Naive B cell (primary cell): Measurements from ENCODE around the gene TIMD4. TPM values are rescaled to one million over a fixed set of nuclear protein-coding genes. Genes with fewer than 3 reads are reported as not detected.

ENCODE experiments used
- ATAC-seq, 2 donors: fragments of 150-1000 bp; cut with Tn5 transposase; 2 replicates each; pipeline ENCODE4 v1.10.0; 2021; ENCODE audit warnings: low read depth in 2 of 2, mild to moderate bottlenecking in 2 of 2, moderate library complexity in 2 of 2
- DNase-seq: peaks from one replicate; pipeline ENCODE4 v3.0.0; 2022
- H3K27ac Mint-ChIP-seq, 6 donors: one replicate each; pipeline ENCODE4 v1.8.0; 2020 to 2022; ENCODE audit warnings: mild to moderate bottlenecking in 6 of 6, mixed read lengths in 6 of 6, moderate library complexity in 5 of 6, inconsistent platforms in 2 of 6
- H3K27me3 Mint-ChIP-seq, 3 donors: one replicate each; pipeline ENCODE4 v1.8.0; 2021 to 2022; ENCODE audit warnings: mixed read lengths in 3 of 3, mild to moderate bottlenecking in 1 of 3
- H3K36me3 Mint-ChIP-seq, 2 donors: one replicate each; pipeline ENCODE4 v1.8.0; 2020 to 2022; ENCODE audit warnings: mixed read lengths in 2 of 2, inconsistent platforms in 1 of 2, mild to moderate bottlenecking in 1 of 2
- H3K4me1 Mint-ChIP-seq, 3 donors: one replicate each; pipeline ENCODE4 v1.8.0; 2020 to 2022; ENCODE audit warnings: mixed read lengths in 3 of 3, inconsistent platforms in 1 of 3, mild to moderate bottlenecking in 1 of 3, moderate library complexity in 1 of 3
- H3K4me3 Mint-ChIP-seq, 8 donors: one replicate each; pipeline ENCODE4 v1.8.0; 2020 to 2022; ENCODE audit warnings: mild to moderate bottlenecking in 8 of 8, mixed read lengths in 8 of 8, moderate library complexity in 8 of 8, inconsistent platforms in 2 of 8
- H3K9me3 Mint-ChIP-seq, 7 donors: one replicate each; pipeline ENCODE4 v1.8.0; 2020 to 2022; ENCODE audit warnings: mixed read lengths in 7 of 7, mild to moderate bottlenecking in 5 of 7, inconsistent platforms in 2 of 7, moderate library complexity in 1 of 7
- polyA plus RNA-seq, 6 donors: library from polyadenylated mRNA; unstranded; fragments of 300-500 nt; fragmentation: Illumina TruSeq; gene quantifications; one replicate each; pipeline ENCODE4 v1.2.3, GENCODE V29; 2021; ENCODE audit warnings: low read depth in 6 of 6

The TIMD4 gene
- polyA plus RNA-seq, 6 donors from 2014 or later = not detected

GRCh38 chr5:156918311-156918845, 44.6 kb downstream of the TIMD4 start:
- DNase-seq (no peak), ATAC-seq (no peak)
- H3K4me3 Mint-ChIP-seq = peak overlapping the region in 1 of 8 donors; percentile 48
- peak overlapping the region in 4 of 6 donors; percentile 1 to 71 (median 54) for H3K27ac Mint-ChIP-seq
- H3K36me3 Mint-ChIP-seq = no peaks in the 10 kb centered on the region
- no peaks in the 10 kb centered on the region for H3K27me3 Mint-ChIP-seq
- H3K9me3 Mint-ChIP-seq = peaks cover 0 to 5% (median 0%) of the 10 kb centered on the region in 7 donors
- H3K4me1 Mint-ChIP-seq = peaks cover 26 to 54% (median 28%) of the 10 kb centered on the region in 3 donors

GRCh38 chr5:156914371-156914737, 48.7 kb downstream of the TIMD4 start:
- ATAC-seq = no peak
- DNase-seq = no peak
- Mint-ChIP-seq H3K4me3 (peak overlapping the region; percentile 18 to 90 (median 73)), H3K27me3 (no peaks in the 10 kb centered on the region), H3K9me3 (peaks cover 0 to 5% (median 1%) of the 10 kb centered on the region in 7 donors), H3K36me3 (no peaks in the 10 kb centered on the region), H3K27ac (peak overlapping the region in 5 of 6 donors; percentile 44 to 97 (median 93)), H3K4me1 (peaks cover 27 to 45% (median 30%) of the 10 kb centered on the region in 3 donors)

- H3K27me3 Mint-ChIP-seq = no peaks in the 10 kb centered on the region
- DNase-seq = peak; percentile 40
- peak overlapping the region; percentile 18 to 90 (median 73) for H3K4me3 Mint-ChIP-seq
- ATAC-seq = peak; percentile 94 to 98
- peaks cover 0 to 5% (median 1%) of the 10 kb centered on the region in 7 donors for H3K9me3 Mint-ChIP-seq
- H3K36me3 Mint-ChIP-seq = no peaks in the 10 kb centered on the region
- peaks cover 30 to 41% (median 32%) of the 10 kb centered on the region in 3 donors for H3K4me1 Mint-ChIP-seq
- H3K27ac Mint-ChIP-seq = peak overlapping the region; percentile 44 to 97 (median 92)
Observed at GRCh38 chr5:156913719-156914370, 49.2 kb downstream of the TIMD4 start.

GRCh38 chr5:156913355-156913718, 49.7 kb downstream of the TIMD4 start:
- H3K36me3 Mint-ChIP-seq = no peaks in the 10 kb centered on the region
- DNase-seq (no peak), ATAC-seq (no peak)
- H3K27ac Mint-ChIP-seq = peak overlapping the region; percentile 44 to 97 (median 79)
- no peaks in the 10 kb centered on the region for H3K27me3 Mint-ChIP-seq
- H3K4me3 Mint-ChIP-seq = peak overlapping the region in 5 of 8 donors; percentile 12 to 90 (median 71)
- peaks cover 0 to 5% (median 1%) of the 10 kb centered on the region in 7 donors for H3K9me3 Mint-ChIP-seq
- H3K4me1 Mint-ChIP-seq = peaks cover 26 to 39% (median 32%) of the 10 kb centered on the region in 3 donors

- Mint-ChIP-seq H3K36me3 (no peaks in the 10 kb centered on the region), H3K27me3 (no peaks in the 10 kb centered on the region)
- ATAC-seq = no peak
Observed at GRCh38 chr5:156912869-156913268, 50.2 kb downstream of the TIMD4 start.

GRCh38 chr5:156909180-156909579, 53.8 kb downstream of the TIMD4 start:
- Mint-ChIP-seq H3K36me3 (no peaks in the 10 kb centered on the region), H3K9me3 (peaks cover 0 to 3% (median 0%) of the 10 kb centered on the region in 7 donors), H3K4me1 (peaks cover 17 to 22% (median 18%) of the 10 kb centered on the region in 3 donors), H3K27me3 (peaks cover 0 to 5% (median 0%) of the 10 kb centered on the region in 3 donors), H3K4me3 (no peak overlapping the region), H3K27ac (peak overlapping the region in 3 of 6 donors; percentile 53 to 88 (median 74))
- ATAC-seq (no peak), DNase-seq (no peak)

More at GRCh38 chr5:156912869-156913268, 50.2 kb downstream of the TIMD4 start:
- Mint-ChIP-seq H3K9me3 (peaks cover 0 to 5% (median 1%) of the 10 kb centered on the region in 7 donors), H3K4me3 (peak overlapping the region in 4 of 8 donors; percentile 47 to 71 (median 64)), H3K4me1 (peaks cover 23 to 34% (median 32%) of the 10 kb centered on the region in 3 donors), H3K27ac (peak overlapping the region in 5 of 6 donors; percentile 38 to 97 (median 67))
- DNase-seq = no peak

GRCh38 chr5:156907667-156908066, 55.4 kb downstream of the TIMD4 start:
- DNase-seq (no peak), ATAC-seq (no peak)
- Mint-ChIP-seq H3K36me3 (no peaks in the 10 kb centered on the region), H3K9me3 (no peaks in the 10 kb centered on the region), H3K4me3 (no peak overlapping the region), H3K27me3 (peaks cover 0 to 5% (median 0%) of the 10 kb centered on the region in 3 donors), H3K27ac (no peak overlapping the region), H3K4me1 (peaks cover 2 to 8% (median 7%) of the 10 kb centered on the region in 3 donors)

DNA sequence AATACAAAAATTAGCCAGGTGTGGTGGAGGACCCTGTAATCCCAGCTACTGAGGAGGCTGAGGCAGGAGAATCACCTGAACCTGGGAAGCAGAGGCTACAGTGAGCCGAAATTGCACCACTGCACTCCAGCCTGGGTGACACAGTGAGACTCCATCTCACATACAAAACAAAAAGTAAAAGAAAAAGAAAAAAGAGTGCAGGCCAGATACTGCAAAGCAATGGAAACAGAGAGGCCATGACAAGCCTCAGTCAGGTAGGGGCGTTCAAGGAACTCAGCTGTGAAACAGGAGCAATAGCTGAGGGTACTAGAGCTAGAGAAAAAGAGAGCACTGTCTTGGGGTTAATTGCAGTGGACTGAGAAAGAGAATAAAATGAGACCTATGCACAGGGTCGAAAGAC, 56.2 kb downstream of the TIMD4 start:
- Mint-ChIP-seq H3K4me3 (no peak overlapping the region), H3K27ac (no peak overlapping the region), H3K27me3 (peaks cover 0 to 5% (median 0%) of the 10 kb centered on the region in 3 donors), H3K9me3 (no peaks in the 10 kb centered on the region), H3K36me3 (no peaks in the 10 kb centered on the region), H3K4me1 (peaks cover 0 to 8% (median 7%) of the 10 kb centered on the region in 3 donors)
- ATAC-seq (no peak), DNase-seq (no peak)

GRCh38 chr5:156896546-156896945, 66.5 kb downstream of the TIMD4 start:
- no peak overlapping the region for H3K27ac Mint-ChIP-seq
- H3K27me3 Mint-ChIP-seq = peaks cover 0 to 15% (median 3%) of the 10 kb centered on the region in 3 donors

GRCh38 chr5:156893517-156893916, 69.5 kb downstream of the TIMD4 start:
- peak overlapping the region in 3 of 8 donors; percentile 2 to 63 (median 48) for H3K4me3 Mint-ChIP-seq
- no peaks in the 10 kb centered on the region for H3K36me3 Mint-ChIP-seq
- H3K9me3 Mint-ChIP-seq = no peaks in the 10 kb centered on the region
- peaks cover 0 to 11% (median 3%) of the 10 kb centered on the region in 3 donors for H3K27me3 Mint-ChIP-seq
- DNase-seq (no peak), ATAC-seq (peak in 1 of 2 donors; percentile 36)
- H3K4me1 Mint-ChIP-seq = peaks cover 17 to 34% (median 18%) of the 10 kb centered on the region in 3 donors
- peak overlapping the region in 5 of 6 donors; percentile 19 to 93 (median 63) for H3K27ac Mint-ChIP-seq

More at GRCh38 chr5:156896546-156896945, 66.5 kb downstream of the TIMD4 start:
- Mint-ChIP-seq H3K4me3 (no peak overlapping the region), H3K36me3 (no peaks in the 10 kb centered on the region), H3K9me3 (no peaks in the 10 kb centered on the region), H3K4me1 (peaks cover 10 to 22% (median 17%) of the 10 kb centered on the region in 3 donors)
- DNase-seq (no peak), ATAC-seq (no peak)

DNA sequence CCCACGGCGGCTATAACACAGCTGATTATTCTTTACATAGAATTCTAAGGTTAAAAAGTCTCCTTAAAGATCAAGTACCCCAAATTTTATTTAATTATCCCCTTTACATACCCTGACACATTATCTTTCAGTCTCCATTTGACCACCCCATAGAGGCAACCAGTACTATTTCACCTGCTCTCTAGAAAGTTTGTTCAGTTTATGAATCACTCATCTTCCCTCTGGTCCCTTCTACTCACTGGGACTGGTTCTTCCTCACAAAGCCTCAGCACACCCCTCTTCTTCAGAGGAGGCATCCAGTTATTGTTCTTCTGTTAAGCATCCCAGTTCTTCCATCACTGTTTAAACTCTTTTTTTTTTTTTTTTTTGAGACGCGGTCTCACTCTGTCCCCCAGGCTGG, 70.2 kb downstream of the TIMD4 start:
- Mint-ChIP-seq H3K27ac (peak overlapping the region in 4 of 6 donors; percentile 55 to 93 (median 65)), H3K4me1 (peaks cover 17 to 34% (median 18%) of the 10 kb centered on the region in 3 donors), H3K4me3 (peak overlapping the region in 3 of 8 donors; percentile 2 to 59 (median 48)), H3K9me3 (no peaks in the 10 kb centered on the region), H3K36me3 (no peaks in the 10 kb centered on the region), H3K27me3 (peaks cover 0 to 9% (median 3%) of the 10 kb centered on the region in 3 donors)
- ATAC-seq (no peak), DNase-seq (no peak)

GRCh38 chr5:156892223-156892622, 70.8 kb downstream of the TIMD4 start:
- no peaks in the 10 kb centered on the region for H3K9me3 Mint-ChIP-seq
- H3K4me1 Mint-ChIP-seq = peaks cover 17 to 34% (median 18%) of the 10 kb centered on the region in 3 donors
- H3K27me3 Mint-ChIP-seq = peaks cover 0 to 9% (median 3%) of the 10 kb centered on the region in 3 donors
- no peak for ATAC-seq
- no peaks in the 10 kb centered on the region for H3K36me3 Mint-ChIP-seq
- DNase-seq = no peak
- H3K4me3 Mint-ChIP-seq = no peak overlapping the region
- peak overlapping the region in 2 of 6 donors; percentile 22 to 81 for H3K27ac Mint-ChIP-seq

GRCh38 chr5:156888520-156888919, 74.5 kb downstream of the TIMD4 start:
- ATAC-seq (no peak), DNase-seq (no peak)
- H3K36me3 Mint-ChIP-seq = no peaks in the 10 kb centered on the region
- H3K27ac Mint-ChIP-seq = no peak overlapping the region
- no peak overlapping the region for H3K4me3 Mint-ChIP-seq
- no peaks in the 10 kb centered on the region for H3K9me3 Mint-ChIP-seq
- H3K4me1 Mint-ChIP-seq = peaks cover 13 to 30% (median 20%) of the 10 kb centered on the region in 3 donors
- peaks cover 0 to 6% (median 0%) of the 10 kb centered on the region in 3 donors for H3K27me3 Mint-ChIP-seq
